ENCODE results near the gene TEAD1.

DNA sequence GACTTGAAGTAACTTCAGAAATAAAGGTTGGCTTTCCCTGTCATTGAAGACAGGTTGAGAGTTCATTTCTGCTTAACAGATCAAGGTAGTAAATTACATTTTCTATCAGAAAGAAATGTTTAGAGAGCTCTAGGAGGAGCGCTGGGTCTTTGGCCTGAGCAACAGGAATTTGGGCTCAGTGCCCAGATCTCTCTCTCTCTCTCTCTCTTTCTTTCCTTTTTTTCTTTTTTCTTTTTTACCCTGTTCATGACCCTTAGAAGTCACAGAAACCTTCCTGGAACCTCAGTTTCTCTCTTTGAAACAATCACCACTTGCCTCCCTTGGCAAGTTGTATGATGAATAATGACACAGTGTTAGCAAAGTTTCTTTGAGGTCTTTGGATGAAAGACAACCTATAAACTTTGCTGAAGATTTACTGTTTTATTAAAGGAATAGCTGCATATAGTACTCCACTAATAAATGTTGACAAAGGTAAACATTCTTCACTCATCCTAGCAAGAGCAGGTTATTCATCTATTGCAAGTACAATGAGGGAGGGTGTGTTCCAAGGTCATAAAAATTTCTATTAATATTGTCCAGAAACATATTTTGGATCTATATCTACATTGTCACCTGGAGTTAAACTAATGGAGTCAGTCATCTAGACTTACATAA, 299.4 kb downstream of the TEAD1 start:
- TF ChIP-seq CTCF (IDR thresholded peaks at IDR 0.05; ENCODE audit: extremely low read depth in 1 of 2, insufficient read depth in 1 of 2, low read depth in 1 of 2, low read length in 2 of 2) (no peak), POLR2A (IDR thresholded peaks at IDR 0.05; ENCODE audit: low read depth, low read length) (no peak), POLR2AphosphoS5 (IDR thresholded peaks at IDR 0.05; ENCODE audit: insufficient read depth, low read depth, low read length) (no peak), JUN (IDR thresholded peaks at IDR 0.05; ENCODE audit: borderline replicate concordance, insufficient read depth, insufficient read length, low read depth) (no peak)
